NCI-H2081 treated with DMSO at 0.1 percent for 48 hours (cell line): ENCODE measurements around the gene SLC9A9.

Experiments
- DNase-seq: peaks from one replicate; lab custom pipeline; 2025; lab: John Stamatoyannopoulos, UW

The SLC9A9 gene

GRCh38 chr3:143321058-143321769 is 527.1 kb downstream of the SLC9A9 start:
- DNase-seq: no peak

- no peak for DNase-seq
Observed at GRCh38 chr3:143315766-143316165, 532.5 kb downstream of the SLC9A9 start.

GRCh38 chr3:143314251-143315093 is 533.8 kb downstream of the SLC9A9 start:
- no peak for DNase-seq

- DNase-seq: no peak
Observed at GRCh38 chr3:143313893-143314188, 534.4 kb downstream of the SLC9A9 start.

- DNase-seq: no peak
Observed at GRCh38 chr3:143313025-143313892, 535.0 kb downstream of the SLC9A9 start.

GRCh38 chr3:143311096-143311495 is 537.2 kb downstream of the SLC9A9 start:
- DNase-seq: no peak

DNA sequence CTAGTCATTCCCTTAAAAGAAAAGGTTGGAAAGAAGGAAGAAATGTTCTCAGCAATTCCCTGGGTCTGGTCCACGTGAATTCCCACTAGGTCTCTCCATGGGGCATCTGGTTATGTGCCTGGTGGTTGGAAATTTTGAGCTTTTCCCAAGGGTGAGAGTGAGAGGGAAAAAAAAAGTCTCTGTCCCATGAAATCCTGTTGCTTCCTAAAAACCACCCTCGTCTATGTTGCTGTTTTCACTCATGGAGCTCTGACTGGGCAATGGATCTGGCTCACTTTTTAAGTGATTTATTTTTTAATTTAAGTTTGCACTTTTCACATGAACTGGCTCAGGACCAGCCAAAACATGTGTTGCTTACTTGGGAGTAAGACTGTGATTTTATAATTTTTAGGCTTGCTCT is 538.6 kb downstream of the SLC9A9 start:
- DNase-seq: no peak

DNA sequence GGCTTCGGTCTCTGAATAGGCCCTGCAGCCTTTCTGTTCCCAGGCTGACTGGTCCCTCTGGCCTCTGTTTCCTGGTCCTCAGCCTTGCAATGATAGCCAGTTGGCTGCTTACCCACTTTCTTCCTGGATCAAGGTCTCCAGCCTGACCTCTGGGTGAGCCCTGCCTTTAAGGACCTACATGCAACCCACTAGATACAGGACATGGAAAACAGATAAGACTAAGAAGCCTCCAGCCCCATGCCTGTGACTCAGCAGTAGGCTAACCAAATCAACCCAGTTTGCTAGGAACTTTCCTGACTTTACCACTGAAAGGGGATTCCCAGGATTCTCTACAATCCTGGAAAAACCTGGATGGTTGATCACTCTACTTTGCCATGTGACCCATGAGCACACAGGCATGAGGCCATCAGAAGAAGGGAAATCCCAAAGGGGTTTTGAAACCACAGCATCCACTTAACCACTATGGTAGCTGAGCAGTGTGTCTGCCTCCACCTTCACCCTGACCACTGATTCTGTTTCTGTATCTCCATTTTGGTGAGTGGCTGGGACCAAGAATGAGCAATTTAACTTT is 540.6 kb downstream of the SLC9A9 start:
- DNase-seq: no peak

- no peak for DNase-seq
Observed at GRCh38 chr3:143306407-143306806, 541.9 kb downstream of the SLC9A9 start.

- DNase-seq: no peak
Observed at GRCh38 chr3:143302638-143303171, 545.6 kb downstream of the SLC9A9 start.

DNA sequence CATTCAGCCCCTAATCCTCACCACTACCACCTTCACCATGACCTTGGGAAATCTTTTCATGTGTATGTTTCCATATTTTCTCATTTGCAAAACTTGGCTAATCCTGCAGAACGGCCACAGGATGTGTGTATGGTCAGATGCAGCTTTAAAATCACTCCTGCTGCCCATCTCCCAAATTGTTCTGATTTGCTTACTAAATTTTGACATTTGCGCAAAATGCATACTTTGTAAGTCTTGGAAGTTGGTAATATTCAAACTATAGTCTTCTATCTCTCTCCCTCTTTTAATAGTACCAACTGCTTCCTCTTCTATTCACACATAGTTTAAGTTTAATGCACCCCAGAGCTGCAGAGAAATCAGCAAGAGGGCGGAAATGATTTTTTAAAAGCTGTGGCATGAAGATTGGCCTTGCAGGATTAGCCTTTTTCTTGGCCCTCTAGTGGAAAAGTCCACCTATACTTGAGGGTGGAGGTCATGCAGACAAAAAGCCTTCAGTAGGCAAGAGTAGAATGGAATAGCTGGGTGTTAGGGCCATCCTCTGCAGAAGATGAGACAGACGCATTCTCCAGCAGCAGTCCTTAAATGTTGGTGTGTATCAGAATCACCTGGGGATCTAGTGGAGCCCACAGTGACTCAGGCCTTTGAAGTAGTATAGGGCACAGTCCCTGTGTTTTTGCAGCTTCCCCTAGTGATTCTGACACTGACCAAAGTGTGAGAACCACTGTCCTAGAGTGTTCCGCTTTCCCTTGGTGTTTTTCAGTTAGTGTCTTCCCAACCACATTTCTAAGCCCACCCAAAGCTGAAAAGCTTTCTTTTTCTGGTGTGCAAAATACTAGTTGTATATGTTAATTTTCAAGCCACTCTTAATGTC is 547.0 kb downstream of the SLC9A9 start:
- DNase-seq: no peak

- DNase-seq: no peak
Observed at GRCh38 chr3:143298886-143299535, 549.3 kb downstream of the SLC9A9 start.

GRCh38 chr3:143298380-143298779 is 549.9 kb downstream of the SLC9A9 start:
- DNase-seq: no peak

GRCh38 chr3:143295201-143296080 is 552.8 kb downstream of the SLC9A9 start:
- DNase-seq: no peak

GRCh38 chr3:143294188-143294587 is 554.1 kb downstream of the SLC9A9 start:
- DNase-seq: no peak

DNA sequence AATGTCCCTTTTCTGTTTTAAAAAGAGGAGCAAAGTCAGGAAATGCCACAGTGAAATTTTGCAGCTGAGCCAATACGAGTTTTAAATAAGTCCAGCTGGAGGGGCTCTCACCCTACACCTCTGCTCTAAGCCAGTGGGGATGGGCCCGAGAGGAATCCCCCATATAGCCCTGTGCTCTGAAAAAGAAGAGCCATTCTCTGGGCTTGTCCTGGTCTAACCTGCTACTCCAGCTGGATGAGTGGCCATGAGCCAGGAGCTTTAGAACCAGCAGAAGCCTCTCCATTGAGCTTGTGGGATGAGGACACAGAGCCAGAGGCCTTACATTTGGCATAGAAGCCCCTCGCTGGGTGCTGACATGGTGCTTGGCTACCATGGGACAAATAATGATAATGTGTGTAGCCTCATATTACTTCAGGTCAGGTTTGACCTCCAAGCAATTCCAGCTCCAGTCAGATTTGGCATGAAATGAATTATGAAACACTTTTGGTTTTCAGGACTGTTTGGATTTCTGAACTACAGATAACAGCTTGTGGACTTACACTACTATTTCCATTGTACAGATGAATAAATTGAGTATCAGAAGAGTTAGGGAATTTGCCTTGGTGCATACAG is 556.3 kb downstream of the SLC9A9 start:
- DNase-seq: no peak

GRCh38 chr3:143288944-143289343 is 559.3 kb downstream of the SLC9A9 start:
- DNase-seq: no peak

GRCh38 chr3:143287403-143287802 is 560.9 kb downstream of the SLC9A9 start:
- no peak for DNase-seq

- DNase-seq: no peak
Observed at GRCh38 chr3:143286392-143287010, 561.8 kb downstream of the SLC9A9 start.
